HCT116 (cell line): Measurements from ENCODE around the gene HSH2D. TPM values are rescaled to one million over a fixed set of nuclear protein-coding genes. Genes with fewer than 3 reads are reported as not detected.

ENCODE experiments used
- ATAC-seq: fragments of 200-7000 bp; cut with Tn5 transposase; 2 replicates; pipeline ENCODE4 v1.9.1; 2020; ENCODE audit warnings: mild to moderate bottlenecking, moderate library complexity
- BruUV-seq: library from RNA; stranded (reverse); fragments of 400-500 nt; replicated peaks from 2 replicates; lab custom pipeline; 2021; lab: Mats Ljungman, UMichigan
- CTCF ChIA-PET: fragments of 300-600 bp; sonication (Branson Sonifier 250); formaldehyde crosslinking; loops from one replicate; lab custom pipeline; 2021; ENCODE audit warnings: antibody characterized with exemption; lab: Charles Lee
- POLR2A ChIA-PET: fragments of 300-600, 350-600 bp; sonication (Branson Sonifier 250); formaldehyde crosslinking; loops from one replicate; lab custom pipeline; 2021; ENCODE audit warnings: antibody characterized with exemption; lab: Charles Lee
- RAD21 ChIA-PET, 2 experiments: fragments of 300-600 bp; sonication (Branson Sonifier 250); formaldehyde crosslinking; loops; one replicate each; lab custom pipeline; 2023; ENCODE audit warnings: low total read pairs in 2 of 2; ENCODE audit not compliant: uncharacterized antibody in 2 of 2, unreplicated experiment in 2 of 2, low non-redundant PET in 1 of 2; lab: Charles Lee
- DNase-seq: peaks from one replicate; pipeline ENCODE4 v3.0.0-alpha.2; 2010; ENCODE audit warnings: low read depth, low spot score
- H2AFZ ChIP-seq: fragments of 200-600 bp; shearing (Covaris generic), sonication (generic); 2 replicates; pipeline ENCODE4 v1.6.1; 2017; ENCODE audit warnings: low read depth, mixed run types, mixed read lengths, antibody characterized with exemption, low read length; ENCODE audit not compliant: poor library complexity, severe bottlenecking
- H3K27ac ChIP-seq: 2 replicates; pipeline ENCODE4 v1.5.1; 2012; ENCODE audit warnings: low read depth, low read length
- H3K27me3 ChIP-seq: fragments of 200-600 bp; sonication (generic); 2 replicates; pipeline ENCODE4 v1.6.1; 2016; ENCODE audit warnings: mixed run types, low read length, mixed read lengths; ENCODE audit not compliant: insufficient read depth
- H3K36me3 ChIP-seq, 2 experiments: fragments of 200-500 bp in 1 of 2; fragments of 200-600 bp in 1 of 2; sonication (Bioruptor generic) in 1 of 2; sonication (generic) in 1 of 2; 2 replicates each; pipeline versions ENCODE4 v1.5.1 to v1.6.1; 2014 to 2016; ENCODE audit warnings: low read length in 2 of 2, inconsistent platforms in 1 of 2, mixed read lengths in 1 of 2, mixed run types in 1 of 2; ENCODE audit not compliant: insufficient read depth in 2 of 2, control insufficient read depth in 1 of 2
- H3K4me1 ChIP-seq, 2 experiments: fragments of 200-600 bp in 1 of 2; sonication (generic) in 1 of 2; 2 replicates each; pipeline versions ENCODE4 v1.5.1 to v1.6.1; 2012 to 2017; ENCODE audit warnings: low read length in 2 of 2, inconsistent platforms in 1 of 2, mild to moderate bottlenecking in 1 of 2, mixed read lengths in 1 of 2, mixed run types in 1 of 2, moderate library complexity in 1 of 2; ENCODE audit not compliant: insufficient read depth in 2 of 2, control insufficient read depth in 1 of 2
- H3K4me2 ChIP-seq: fragments of 200-600 bp; sonication (generic); 2 replicates; pipeline ENCODE4 v1.6.1; 2017; ENCODE audit warnings: mixed run types, low read length, mixed read lengths
- H3K4me3 ChIP-seq, 2 experiments: fragments of 200-600 bp in 1 of 2; sonication (generic) in 1 of 2; replicated peaks in 1 of 2; 2 replicates each; pipeline ENCODE4 v1.5.1; 2011 to 2016; ENCODE audit warnings: low read length in 2 of 2, control low read depth in 1 of 2, low read depth in 1 of 2, mild to moderate bottlenecking in 1 of 2, mixed read lengths in 1 of 2, mixed run types in 1 of 2
- H3K79me2 ChIP-seq: fragments of 200-600 bp; sonication (generic); 2 replicates; pipeline ENCODE4 v1.6.1; 2017; ENCODE audit warnings: mild to moderate bottlenecking, mixed run types, low read length, moderate library complexity, mixed read lengths; ENCODE audit not compliant: insufficient read depth
- H3K9ac ChIP-seq: fragments of 200-600 bp; sonication (generic); 2 replicates; pipeline ENCODE4 v1.6.1; 2016; ENCODE audit warnings: low read length, mixed read lengths
- H3K9me2 ChIP-seq: fragments of 200-600 bp; sonication (generic), shearing (Covaris generic); 2 replicates; pipeline ENCODE4 v1.6.1; 2017; ENCODE audit warnings: mixed run types, mild to moderate bottlenecking, moderate library complexity; ENCODE audit not compliant: insufficient read depth
- H3K9me3 ChIP-seq, 2 experiments: fragments of 200-500 bp in 1 of 2; fragments of 200-600 bp in 1 of 2; sonication (Bioruptor generic) in 1 of 2; sonication (generic) in 1 of 2; 2 replicates each; pipeline ENCODE4 v1.6.1; 2014 to 2017; ENCODE audit warnings: low read length in 2 of 2, mixed read lengths in 2 of 2, inconsistent platforms in 1 of 2, low read depth in 1 of 2, mild to moderate bottlenecking in 1 of 2, mixed run types in 1 of 2, moderate library complexity in 1 of 2; ENCODE audit not compliant: control insufficient read depth in 1 of 2, insufficient read depth in 1 of 2
- H4K20me1 ChIP-seq: fragments of 200-600 bp; sonication (generic), shearing (Covaris generic); 2 replicates; pipeline ENCODE4 v1.6.1; 2017; ENCODE audit warnings: mixed run types, mild to moderate bottlenecking, moderate library complexity; ENCODE audit not compliant: insufficient read depth
- CEBPB ChIP-seq: IDR thresholded peaks from 2 replicates; pipeline ENCODE4 v1.6.1; 2012; ENCODE audit warnings: low read depth
- EZH2phosphoT487 ChIP-seq: fragments of 200-600 bp; IDR thresholded peaks from 2 replicates; pipeline ENCODE4 v1.6.1; 2018; ENCODE audit warnings: antibody characterized with exemption, borderline replicate concordance
- FOSL1 ChIP-seq: IDR thresholded peaks from 2 replicates; pipeline ENCODE4 v1.6.1; 2012; ENCODE audit warnings: low read depth
- MAX ChIP-seq: IDR thresholded peaks from 2 replicates; pipeline ENCODE4 v1.6.1; 2012
- REST ChIP-seq: IDR thresholded peaks from 2 replicates; pipeline ENCODE4 v1.6.1; 2012; ENCODE audit warnings: low read depth
- SIN3A ChIP-seq: IDR thresholded peaks from 2 replicates; pipeline ENCODE4 v1.6.1; 2012; ENCODE audit warnings: low read depth
- SP1 ChIP-seq: IDR thresholded peaks from 2 replicates; pipeline ENCODE4 v1.6.1; 2012; ENCODE audit warnings: low read depth
- TCF7L2 ChIP-seq: IDR thresholded peaks from 2 replicates; pipeline ENCODE4 v1.7.0; 2011; ENCODE audit warnings: borderline replicate concordance, inconsistent platforms; ENCODE audit not compliant: insufficient read depth, insufficient read length; ENCODE audit errors: extremely low read depth
- ZFX ChIP-seq: fragments of 450-650 bp; IDR thresholded peaks from 2 replicates; pipeline ENCODE4 v1.6.1; 2017
- intact Hi-C: fragments of 100-400 bp; cut with micrococcal nuclease; formaldehyde crosslinking; loops from 2 replicates; pipeline ENCODE4 v1.10.0; 2022
- total RNA-seq: library from RNA; stranded (reverse); gene quantifications from one replicate; pipeline ENCODE4 v1.2.1, GENCODE V29; 2021; ENCODE audit not compliant: unreplicated experiment

Gene HSH2D
- total RNA-seq, 1 experiment from 2014 or later, result 21.4 TPM

GRCh38 chr19:16121141-16121540 lies 22.3 kb upstream of the HSH2D start (continued):
- TF ChIP-seq FOSL1 (no peak), EZH2phosphoT487 (no peak)

GRCh38 chr19:16121967-16122366 lies 21.5 kb upstream of the HSH2D start:
- H3K36me3 ChIP-seq, result peaks cover 34 to 47% of the 10 kb centered on the region in 2 experiments
- BruUV-seq, result no TSS peak
- DNase-seq (no peak), ATAC-seq (no peak)
- no peak overlapping the region for H3K4me2 ChIP-seq
- H4K20me1 ChIP-seq, result no peaks in the 10 kb centered on the region
- TF ChIP-seq MAX, result no peak
- no peak for TF ChIP-seq ZFX
- TF ChIP-seq SIN3A, result no peak
- TF ChIP-seq TCF7L2, result no peak
- TF ChIP-seq CEBPB, result no peak
- TF ChIP-seq SP1, result no peak
- no peak for TF ChIP-seq REST
- POLR2A ChIA-PET, result interaction anchor here (0.6 kb wide), 1 partner anchor 22 kb away, joined by 3 read pairs; no protein-coding TSS in a partner anchor
- no peaks in the 10 kb centered on the region for H3K4me1 ChIP-seq
- CTCF ChIA-PET, result interaction anchor here (1.2 kb wide), 1 partner anchor 11 kb away, joined by 3 read pairs; no protein-coding TSS in a partner anchor
- H3K9me3 ChIP-seq, result no peaks in the 10 kb centered on the region
- no peaks in the 10 kb centered on the region for H3K9me2 ChIP-seq
- H2AFZ ChIP-seq, result no peak overlapping the region
- H3K79me2 ChIP-seq, result peaks cover 18% of the 10 kb centered on the region
- no peak overlapping the region for H3K9ac ChIP-seq
- intact Hi-C loops, result no loop called here
- H3K27ac ChIP-seq, result no peak overlapping the region
- RAD21 ChIA-PET, result no interaction called here
- H3K27me3 ChIP-seq, result no peaks in the 10 kb centered on the region
- no peak overlapping the region for H3K4me3 ChIP-seq
